ENCODE measurements around the gene ISCU.
"Not testable (repeated sequence)": the region's sequence is repeated elsewhere in the genome, so short reads cannot be mapped to it uniquely, and the experiment has no call there.

ISCU gene

DNA sequence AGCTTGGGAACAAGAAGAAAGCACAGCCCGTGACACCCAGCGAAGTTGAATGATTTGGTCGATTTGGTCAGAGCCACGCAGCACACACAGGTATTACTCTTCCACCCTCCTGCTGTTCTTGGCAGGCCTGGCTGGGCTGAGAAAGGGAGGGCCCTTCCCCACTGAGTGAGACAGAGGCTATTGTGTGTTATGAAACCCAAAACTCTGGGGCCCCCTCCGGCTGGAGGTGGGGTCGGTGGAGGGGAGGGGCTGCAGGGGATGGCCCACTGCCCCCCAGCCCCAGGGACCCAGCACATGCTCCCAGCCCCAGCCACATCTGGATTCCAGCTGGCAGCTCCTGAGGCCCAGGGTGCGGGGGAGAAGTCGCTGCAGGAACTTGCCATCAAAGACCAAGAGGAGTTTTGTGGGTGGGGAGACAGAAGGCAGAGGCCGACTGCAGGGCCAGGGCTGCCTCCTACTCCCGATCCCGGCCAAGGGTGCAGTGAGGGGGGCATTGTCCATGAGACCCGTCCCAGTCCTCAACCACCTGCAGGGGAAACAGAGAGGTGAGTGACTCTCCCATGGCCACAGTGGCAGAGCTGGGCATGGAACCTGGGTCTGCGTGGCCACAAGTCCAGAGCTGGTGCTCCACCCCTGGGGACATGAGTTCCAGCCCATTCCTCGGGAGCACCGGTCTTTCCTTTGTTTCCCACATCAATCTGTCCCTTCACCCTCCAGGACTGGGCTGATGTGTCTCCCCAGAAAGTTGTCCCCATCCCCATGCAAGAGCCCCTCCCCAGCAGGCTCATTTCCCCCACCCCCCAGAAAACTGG is 26.8 kb downstream of the ISCU start:
- no peak for DNase-seq (ENCODE audit: low spot score)

DNA sequence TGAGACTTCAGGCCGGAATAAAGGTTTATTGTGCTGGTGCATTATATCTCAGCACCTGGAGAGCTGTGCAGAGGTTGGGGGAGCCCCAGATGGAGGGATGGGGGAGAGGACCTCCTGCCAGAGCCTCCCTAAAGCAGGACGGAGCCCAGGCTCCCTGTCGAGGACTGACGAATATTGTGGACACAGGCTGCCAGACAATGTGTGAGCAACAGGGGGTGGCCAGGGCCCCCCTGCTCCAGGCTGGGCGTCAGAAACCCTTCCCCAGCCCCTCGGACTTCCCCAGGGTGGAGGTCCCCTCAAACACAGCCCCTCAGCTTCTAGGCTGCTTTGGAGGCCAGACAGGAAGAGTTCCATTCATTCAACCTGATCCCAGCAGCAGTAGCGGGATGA is 27.4 kb downstream of the ISCU start:
- DNase-seq (ENCODE audit: low spot score), result no peak

DNA sequence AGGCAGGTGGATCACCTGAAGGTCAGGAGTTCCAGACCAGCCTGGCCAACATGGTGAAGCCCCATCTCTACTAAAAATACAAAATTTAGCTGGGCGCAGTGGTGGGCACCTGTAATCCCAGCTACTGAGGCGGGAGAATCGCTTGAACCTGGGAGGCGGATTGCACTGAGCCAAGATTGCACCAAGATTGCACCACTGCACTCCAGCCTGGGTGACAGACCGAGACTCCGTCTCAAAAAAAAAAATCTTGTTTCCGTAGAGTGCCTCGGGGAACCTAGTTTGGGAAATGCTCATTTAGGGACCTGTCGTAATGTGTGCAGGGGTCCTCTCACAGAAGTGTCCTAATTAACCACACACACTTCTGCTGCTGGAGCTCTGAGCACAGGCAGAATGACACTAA is 28.1 kb downstream of the ISCU start:
- DNase-seq (ENCODE audit: low spot score), result not testable (repeated sequence)

DNA sequence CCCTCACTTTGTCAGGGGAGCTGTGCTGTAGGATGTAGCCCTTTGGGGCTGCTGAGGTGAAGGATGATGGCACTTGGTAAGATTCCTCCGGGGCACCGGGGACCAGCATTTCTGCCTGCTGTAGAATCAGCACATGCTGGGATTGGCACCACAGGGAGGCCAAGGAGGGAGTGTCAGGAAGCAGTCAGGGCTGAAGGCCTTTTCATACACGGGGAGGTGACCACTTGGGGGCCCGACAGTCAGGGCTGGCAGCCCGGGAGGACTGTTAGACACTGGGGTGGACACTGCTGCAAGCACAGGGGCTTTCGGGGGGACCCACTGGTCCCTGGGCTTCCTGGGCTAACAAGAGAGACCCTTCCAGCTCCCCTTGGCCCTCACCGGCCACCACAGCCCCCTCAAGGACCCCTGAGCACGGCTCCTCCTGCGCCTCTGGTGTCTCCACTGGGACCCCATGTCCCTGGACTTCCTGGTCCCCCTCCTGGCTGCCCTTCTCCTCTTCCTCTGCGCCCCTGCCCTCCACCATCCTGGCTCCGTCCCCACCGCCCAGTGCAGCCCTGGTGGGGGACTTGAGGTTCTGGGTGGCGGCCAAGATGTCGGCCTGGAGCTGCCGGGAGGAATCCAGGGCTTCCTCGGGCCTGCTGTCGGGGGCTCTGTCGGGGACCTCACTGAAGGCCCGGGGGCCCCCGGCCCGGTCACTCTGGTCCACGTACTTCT is 29.0 kb downstream of the ISCU start:
- DNase-seq (ENCODE audit: low spot score), result no peak

DNA sequence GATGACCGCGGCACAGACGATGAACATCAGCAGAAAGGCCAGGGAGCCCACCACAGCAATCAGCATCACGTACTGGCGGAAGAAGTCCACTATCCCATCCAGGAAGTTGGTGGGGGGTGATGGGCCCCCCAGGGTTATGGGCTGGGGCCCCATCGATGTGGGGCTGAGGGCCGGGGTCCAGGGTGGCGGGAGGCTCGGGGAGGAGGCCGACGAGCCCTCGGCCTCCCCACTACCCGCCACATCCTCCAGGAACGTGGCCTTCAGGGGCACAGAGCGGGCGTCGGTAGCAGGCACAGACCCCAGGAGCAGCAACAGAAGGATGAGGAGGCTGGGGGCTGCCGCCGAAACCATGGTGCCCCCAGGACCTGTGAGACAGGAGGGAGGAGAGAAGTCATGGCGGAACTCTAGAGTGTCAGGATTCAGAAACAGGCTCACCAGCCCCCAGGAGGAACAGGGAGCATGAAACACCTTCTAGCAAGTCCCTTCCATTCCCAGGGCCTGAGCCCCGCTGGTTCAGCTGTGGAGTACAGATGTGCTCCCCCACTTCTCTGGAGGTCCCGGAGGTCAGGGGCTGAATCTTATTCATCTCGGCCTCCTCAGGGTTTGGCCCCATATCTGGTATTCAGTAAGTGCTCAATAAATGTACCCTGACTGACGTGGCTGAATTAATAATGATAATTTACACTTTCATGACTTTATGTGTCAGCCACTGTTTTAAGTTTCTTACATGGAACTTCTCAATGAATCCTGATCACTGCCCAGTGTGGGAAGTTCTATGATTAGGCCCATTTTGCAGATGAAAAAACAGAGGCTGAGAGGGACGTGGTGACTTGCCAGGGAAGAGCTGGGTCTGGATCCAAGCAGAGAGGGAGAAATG is 29.9 kb downstream of the ISCU start:
- no peak for DNase-seq (ENCODE audit: low spot score)

DNA sequence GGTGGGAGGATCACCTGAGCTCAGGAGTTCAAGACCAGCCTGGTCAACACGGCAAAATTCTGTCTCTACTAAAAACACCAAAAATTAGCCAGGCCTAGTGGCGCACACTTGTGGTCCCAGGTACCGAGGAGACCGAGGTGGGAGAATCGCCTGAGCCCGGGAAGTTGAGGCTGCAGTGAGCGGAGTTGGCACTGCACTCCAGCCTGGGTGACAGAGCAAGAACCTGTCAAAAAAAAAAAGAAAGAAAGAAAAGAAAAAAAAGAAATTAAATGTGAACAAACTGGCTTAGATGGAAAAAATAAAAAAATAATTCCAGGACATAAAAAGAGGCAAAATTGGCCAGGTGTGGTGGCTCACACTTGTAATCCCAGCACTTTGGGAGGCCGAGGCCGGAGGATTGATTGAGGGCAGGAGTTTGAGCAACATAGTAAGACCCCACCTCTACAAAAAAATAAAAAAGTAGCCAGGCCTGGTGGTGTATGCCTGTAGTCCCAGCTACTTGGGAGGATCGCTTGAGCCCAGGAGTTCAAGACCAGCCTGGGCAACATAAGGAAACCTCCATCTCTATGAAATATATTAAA is 32.0 kb downstream of the ISCU start:
- DNase-seq (ENCODE audit: low spot score), result no peak

DNA sequence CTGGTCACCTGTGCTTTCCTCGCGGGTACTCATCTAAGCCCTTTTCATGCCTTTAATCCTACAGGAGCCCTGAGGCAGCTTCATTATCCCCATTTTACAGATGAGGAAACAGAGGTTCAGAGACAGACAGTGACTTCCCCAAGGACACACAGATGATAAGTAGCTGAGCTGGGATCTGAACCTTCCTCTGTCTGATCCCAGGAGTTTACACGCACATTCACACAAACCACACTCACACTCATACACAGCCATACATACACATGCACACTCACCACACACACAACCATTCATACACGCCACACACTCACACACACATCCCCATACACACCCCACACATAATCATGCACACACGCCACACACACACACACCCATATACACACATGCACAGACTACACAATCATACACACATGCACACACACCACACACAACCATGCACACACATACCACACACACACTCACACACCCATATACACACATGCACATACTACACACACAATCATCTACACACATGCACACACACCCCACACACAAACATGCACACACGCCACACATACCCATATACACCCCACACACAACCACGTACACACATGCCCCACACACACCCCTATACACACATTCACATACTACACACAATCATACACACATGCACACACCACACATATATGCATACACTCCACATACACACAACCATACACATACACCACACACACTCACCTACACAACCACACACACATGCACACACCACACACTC is 32.7 kb downstream of the ISCU start:
- DNase-seq (ENCODE audit: low spot score), result no peak

DNA sequence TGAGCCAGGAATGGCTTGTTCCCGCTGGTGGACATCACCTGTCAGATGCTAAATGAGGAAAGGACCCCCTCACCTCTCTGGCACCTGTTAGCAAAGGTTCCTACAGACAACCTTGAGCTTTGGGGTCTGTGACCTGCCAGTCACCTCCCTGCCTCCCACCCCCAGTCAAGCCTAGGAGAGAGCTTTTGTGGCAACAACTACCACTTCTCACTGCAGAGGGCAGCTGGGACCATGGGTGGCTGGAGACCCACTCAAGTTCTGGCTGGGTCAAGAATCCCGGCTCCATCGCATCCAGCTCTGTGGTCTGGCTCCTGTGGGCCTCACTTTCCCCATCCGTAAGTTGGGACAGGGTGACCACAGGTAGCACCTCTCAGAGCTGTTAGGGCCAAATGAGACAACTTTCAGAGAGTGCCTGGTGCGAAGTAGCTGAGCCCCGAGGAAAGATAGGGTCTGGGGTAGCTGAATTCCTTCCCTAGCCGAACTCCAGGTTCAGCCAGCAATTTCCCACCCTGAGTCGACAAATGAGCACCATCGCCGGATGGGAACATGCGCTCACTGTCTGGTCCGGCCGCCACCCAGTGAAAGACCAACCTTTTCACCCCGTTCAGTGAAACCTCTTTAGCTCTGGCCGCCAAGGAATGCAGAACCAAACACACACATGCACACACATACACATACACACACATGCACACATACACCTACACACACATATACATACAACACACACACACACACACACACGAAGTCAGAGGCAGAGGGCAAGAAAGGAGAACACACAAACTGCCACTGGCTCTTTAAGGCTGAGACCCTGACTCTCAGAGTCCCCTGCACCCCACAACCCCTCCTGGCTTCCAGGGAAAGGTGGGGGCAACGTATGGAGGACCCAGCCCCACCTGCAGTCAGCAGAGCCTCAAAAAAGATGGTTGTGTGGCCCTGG is 33.6 kb downstream of the ISCU start:
- no peak for DNase-seq (ENCODE audit: low spot score)

DNA sequence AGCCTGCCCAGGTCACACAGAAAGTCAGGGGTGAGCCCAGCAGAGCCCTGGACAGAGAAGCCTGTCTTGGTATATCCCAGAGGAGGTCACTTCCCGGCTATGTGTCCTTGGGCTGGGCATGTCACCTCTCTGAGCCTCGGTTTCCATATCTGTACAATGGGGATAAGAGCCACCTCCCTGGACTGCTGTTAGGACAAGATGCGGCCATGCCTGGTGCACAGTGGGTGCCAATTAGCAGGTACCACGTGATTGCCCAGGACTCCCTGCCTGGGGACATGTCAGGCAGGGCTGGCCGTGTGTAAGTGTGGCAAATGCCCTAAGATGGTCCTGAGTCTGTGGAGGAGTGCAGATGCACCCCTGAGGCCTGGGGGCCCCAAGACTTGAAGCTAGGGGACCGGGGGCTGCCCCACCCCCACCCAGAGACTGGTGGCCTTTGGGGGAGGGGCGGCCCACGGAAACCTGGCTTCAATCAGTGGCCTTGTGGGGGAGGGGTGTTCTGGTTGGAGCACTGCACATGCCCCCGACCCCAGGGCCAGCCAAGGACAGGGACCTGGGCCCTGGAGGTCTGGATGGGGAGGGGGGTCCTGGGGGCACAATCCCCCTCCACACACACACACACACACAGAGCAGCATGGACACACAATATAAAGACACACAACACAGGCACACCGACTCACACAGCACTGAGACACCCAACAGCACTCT is 34.6 kb downstream of the ISCU start:
- no peak for DNase-seq (ENCODE audit: low spot score)

DNA sequence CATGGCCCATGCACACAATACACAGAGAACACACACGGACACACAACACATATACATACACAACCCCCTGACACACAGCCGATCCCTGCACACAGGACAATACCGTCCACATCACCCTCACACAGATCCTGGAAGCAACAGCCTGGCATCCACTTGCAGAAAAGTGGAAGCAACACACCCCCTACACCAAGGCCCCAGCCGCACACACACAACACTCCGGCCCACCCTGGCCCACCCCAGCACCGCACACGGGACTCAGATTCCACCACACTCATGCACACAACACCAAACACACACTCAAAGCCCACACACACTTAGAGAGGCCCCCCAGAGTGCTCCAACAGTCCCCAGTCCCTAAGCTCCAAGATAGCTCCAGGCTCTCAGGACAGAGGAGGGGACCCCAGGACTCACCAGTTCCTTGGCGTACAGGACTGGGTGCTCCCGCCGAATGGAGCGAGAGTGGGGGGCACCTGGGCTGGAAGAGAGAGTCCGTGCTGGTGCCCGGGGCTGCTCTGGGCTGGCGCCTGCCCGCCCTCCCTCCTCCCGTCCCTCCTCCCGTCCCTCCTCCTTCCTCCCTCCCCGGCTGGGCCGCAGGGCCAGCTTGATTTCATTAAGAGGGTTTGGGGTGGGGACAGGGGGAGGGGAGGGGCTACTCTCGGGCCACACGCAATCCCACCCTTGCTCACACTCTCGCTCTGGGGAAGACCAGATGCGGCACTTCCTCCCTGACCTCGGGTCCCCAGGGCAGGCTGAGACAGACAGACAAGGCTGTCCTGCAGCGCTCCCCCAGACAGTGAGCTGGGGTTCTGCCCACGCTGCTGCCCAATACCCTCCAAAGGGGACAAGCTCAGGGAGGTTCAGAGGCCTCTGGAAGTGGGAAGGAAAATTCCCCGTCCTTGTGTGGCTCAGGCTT is 35.4 kb downstream of the ISCU start, which contains the start of gene TMEM119:
TMEM119 (minus strand) TSS at position 526 of the 913 bp plus-strand sequence. CDS start 5,701 bp downstream, outside the sequence.
- peak; percentile 35 for DNase-seq (ENCODE audit: low spot score)

DNA sequence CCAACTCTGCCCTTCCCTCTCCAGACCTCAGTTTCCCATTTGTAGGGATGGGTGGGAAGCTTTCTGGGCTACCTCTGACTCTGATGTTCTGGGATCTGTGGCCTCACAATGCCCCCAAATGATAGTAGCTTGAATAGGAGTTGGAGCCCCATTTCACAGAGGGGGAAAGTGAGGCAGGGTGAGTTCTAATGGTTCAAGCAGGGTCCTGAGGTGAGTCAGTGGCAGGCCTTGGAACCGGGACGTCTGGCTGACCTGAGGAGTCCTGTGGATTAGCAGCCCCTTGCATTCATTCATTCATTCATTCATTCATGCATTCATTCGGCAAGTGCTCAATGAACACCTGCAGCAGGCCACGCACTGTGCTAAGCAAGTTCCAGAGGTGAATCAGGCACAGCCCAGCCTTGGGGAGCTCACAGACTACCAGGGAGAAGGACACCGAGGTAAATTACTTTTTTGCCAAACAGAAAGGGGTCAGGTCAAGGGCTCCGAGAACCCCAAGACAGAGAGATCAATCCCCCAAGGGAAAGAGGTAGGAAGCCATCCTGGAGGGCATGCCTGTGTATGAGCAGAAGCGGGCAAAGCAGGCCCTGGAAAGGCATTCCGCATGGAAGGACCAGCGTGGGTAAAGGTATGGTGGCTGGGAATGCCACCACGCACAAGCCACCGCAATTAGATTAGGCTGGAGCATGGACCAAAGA is 36.3 kb downstream of the ISCU start:
- DNase-seq (ENCODE audit: low spot score), result no peak

DNA sequence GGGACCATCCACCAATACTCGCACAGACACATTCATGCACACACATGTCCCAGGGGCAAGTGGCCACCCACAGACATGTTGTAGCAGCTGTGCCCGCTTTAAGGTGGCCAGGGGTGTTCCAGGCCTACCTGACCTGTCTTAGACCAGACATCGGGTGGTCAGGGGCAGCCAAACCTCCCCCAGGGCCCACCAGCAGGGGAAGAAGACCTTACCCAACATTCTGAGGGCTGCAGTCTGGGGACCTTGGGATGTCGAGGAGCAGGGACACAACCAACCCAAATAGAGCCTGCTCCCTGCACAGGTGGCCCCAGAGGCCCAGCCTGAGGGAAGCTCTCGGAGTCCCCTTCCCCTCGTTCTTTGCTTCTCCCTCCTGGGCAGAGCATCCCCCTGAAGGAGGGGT is 37.1 kb downstream of the ISCU start:
- DNase-seq (ENCODE audit: low spot score), result no peak

DNA sequence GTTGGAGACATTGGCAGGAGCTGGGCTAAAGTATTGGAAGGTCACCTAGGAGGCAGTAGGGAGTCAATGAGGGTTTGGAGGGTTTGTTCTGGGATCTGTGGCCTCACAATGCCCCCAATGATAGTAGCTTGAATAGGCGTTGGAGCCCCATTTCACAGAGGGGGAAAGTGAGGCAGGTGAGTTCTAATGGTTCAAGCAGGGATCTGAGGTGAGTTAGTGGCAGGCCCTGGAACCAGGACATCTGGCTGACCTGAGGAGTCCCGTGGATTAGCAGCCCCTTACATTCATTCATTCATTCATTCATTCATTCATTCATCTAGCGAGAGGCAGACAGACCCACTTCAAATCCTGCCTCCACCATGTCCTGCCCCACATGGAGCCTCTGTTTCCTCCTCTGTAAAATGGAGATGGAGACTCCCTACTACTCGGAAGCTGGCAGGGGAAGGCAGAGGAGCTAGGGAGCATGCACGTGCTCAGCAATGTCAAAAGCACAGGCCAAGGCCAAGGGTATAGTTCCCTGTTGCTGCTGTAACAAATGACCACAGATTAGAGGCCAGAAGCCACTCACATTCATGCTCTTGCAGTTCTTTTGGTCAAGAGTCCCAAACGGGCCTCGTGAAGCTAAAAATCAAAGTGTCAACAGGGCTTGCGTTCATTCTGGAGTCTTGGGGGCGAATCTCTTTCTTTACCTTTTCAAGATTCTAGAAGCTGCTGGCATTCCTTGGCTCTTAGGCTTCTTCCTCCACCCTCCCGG is 37.7 kb downstream of the ISCU start:
- DNase-seq (ENCODE audit: low spot score), result no peak

DNA sequence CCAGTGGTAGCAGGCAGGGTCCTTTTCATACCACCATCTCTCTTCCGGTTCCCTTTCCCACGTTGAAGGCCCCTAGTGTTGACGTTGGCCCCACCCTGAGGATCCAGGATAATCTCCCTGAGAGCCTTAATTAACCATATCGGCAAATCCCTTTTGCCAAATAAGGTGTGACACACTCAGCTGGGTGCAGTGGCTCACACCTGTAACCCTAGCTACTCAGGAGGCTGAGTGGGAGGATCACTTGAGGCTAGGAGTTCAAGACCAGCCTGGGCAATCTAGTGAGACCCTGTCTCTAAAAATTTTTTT is 38.3 kb downstream of the ISCU start:
- DNase-seq (ENCODE audit: low spot score), result no peak

DNA sequence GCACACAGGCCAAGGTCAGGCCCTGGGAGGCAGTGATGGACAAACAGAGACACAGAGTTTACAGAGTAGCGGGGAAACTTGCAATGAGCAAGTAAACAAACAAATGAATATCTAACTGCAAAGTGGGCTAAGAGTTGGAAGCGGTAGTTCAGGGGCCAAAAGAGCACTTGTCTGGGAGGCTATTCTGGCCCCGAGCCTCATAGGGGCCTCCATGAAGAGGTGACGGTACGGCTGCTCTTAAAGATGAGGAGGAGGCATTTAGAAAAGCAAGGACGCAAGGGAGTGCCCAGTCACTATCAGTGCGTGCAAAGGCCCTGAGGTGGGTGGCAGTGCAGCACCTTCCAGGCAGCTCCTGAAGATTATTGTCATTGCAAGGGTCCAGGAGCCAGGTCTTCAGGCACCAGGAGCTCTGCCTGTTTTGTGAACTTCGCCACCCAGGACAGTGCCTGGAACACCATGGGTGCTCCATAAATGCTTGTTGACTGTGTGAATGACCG is 39.9 kb downstream of the ISCU start:
- DNase-seq (ENCODE audit: low spot score), result no peak

DNA sequence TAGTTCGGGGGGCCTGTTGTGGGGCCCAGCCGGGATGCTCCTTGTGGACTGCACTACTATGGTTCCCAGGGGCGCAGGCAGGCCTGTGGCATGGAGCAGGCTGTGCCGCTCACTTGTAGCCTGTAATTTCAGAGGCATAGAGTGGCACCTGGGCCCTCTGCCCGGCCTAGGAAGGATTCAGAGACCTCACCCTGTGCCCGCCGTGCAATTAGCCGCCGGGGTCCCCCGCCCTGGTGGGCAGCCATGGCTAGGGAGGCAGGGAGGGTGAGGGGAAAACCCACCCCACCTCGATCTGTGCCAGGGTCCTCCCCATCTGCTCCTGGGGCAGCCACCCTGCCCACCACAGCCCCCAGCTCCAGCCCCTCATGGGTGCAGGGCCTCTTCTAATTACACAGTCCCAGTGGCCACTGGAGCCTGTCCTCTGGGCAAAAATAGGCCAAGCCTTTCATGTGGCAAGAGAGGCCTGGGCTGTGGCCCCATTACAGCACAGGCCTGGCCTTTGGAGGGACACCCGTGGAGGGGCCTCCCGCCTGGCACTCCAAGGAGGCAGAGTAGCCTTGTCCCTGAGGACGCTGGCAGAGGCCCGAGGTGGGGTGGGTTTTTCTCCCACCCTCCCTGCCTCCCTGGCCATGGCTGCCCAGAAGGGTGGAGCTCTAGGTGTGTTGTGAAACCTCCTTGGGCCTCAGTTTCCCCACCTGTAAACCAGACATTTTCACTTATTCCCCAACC is 40.7 kb downstream of the ISCU start:
- no peak for DNase-seq (ENCODE audit: low spot score)

Measured in globus pallidus (tissue), 1 donor.